Chondrocyte (in vitro differentiated cells): Measurements from ENCODE around the gene TTYH3. TPM values are rescaled to one million over a fixed set of nuclear protein-coding genes. Genes with fewer than 3 reads are reported as not detected.

ENCODE experiments used
- DNase-seq: peaks from one replicate; pipeline ENCODE4 v3.0.0; 2021; ENCODE audit warnings: mixed read lengths, low spot score
- H3K27ac Mint-ChIP-seq: one replicate; pipeline ENCODE4 v1.8.0; 2021; ENCODE audit warnings: mild to moderate bottlenecking, moderate library complexity, mixed read lengths; ENCODE audit not compliant: unreplicated experiment
- H3K27me3 Mint-ChIP-seq: 2 replicates; pipeline ENCODE4 v1.8.0; 2021; ENCODE audit warnings: low read depth, mixed read lengths
- H3K36me3 Mint-ChIP-seq: 2 replicates; pipeline ENCODE4 v1.8.0; 2021; ENCODE audit warnings: low read depth, mixed read lengths
- H3K4me1 Mint-ChIP-seq: 2 replicates; pipeline ENCODE4 v1.8.0; 2021; ENCODE audit warnings: low read depth, mild to moderate bottlenecking, mixed read lengths
- H3K4me3 Mint-ChIP-seq: one replicate; pipeline ENCODE4 v1.8.0; 2021; ENCODE audit warnings: mild to moderate bottlenecking, moderate library complexity, mixed read lengths; ENCODE audit not compliant: unreplicated experiment
- H3K9me3 Mint-ChIP-seq: 2 replicates; pipeline ENCODE4 v1.8.0; 2021; ENCODE audit warnings: low read depth, mixed read lengths
- total RNA-seq: library from RNA; stranded (reverse); gene quantifications from 3 replicates; pipeline ENCODE4 v1.2.1, GENCODE V29; 2021
- TF ChIP-seq, protein P1 (sequence below): fragments of 200-600 bp; sonication (generic); IDR thresholded peaks from 2 replicates; pipeline ENCODE4 v1.5.0; 2021; ENCODE audit warnings: antibody characterized with exemption, mild to moderate bottlenecking, moderate library complexity

Gene TTYH3
- total RNA-seq, 1 donor from 2014 or later, result 196 TPM

GRCh38 chr7:2708547-2709310, 76.9 kb downstream of the TTYH3 start:
- H3K4me1 Mint-ChIP-seq, result peaks cover 7% of the 10 kb centered on the region
- no peaks in the 10 kb centered on the region for H3K27me3 Mint-ChIP-seq
- no peaks in the 10 kb centered on the region for H3K9me3 Mint-ChIP-seq
- TF ChIP-seq, protein P1, sequence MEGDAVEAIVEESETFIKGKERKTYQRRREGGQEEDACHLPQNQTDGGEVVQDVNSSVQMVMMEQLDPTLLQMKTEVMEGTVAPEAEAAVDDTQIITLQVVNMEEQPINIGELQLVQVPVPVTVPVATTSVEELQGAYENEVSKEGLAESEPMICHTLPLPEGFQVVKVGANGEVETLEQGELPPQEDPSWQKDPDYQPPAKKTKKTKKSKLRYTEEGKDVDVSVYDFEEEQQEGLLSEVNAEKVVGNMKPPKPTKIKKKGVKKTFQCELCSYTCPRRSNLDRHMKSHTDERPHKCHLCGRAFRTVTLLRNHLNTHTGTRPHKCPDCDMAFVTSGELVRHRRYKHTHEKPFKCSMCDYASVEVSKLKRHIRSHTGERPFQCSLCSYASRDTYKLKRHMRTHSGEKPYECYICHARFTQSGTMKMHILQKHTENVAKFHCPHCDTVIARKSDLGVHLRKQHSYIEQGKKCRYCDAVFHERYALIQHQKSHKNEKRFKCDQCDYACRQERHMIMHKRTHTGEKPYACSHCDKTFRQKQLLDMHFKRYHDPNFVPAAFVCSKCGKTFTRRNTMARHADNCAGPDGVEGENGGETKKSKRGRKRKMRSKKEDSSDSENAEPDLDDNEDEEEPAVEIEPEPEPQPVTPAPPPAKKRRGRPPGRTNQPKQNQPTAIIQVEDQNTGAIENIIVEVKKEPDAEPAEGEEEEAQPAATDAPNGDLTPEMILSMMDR, result no peak
- H3K36me3 Mint-ChIP-seq, result peaks cover 12% of the 10 kb centered on the region
- no peak overlapping the region for H3K27ac Mint-ChIP-seq
- DNase-seq, result no peak
- no peak overlapping the region for H3K4me3 Mint-ChIP-seq

DNA sequence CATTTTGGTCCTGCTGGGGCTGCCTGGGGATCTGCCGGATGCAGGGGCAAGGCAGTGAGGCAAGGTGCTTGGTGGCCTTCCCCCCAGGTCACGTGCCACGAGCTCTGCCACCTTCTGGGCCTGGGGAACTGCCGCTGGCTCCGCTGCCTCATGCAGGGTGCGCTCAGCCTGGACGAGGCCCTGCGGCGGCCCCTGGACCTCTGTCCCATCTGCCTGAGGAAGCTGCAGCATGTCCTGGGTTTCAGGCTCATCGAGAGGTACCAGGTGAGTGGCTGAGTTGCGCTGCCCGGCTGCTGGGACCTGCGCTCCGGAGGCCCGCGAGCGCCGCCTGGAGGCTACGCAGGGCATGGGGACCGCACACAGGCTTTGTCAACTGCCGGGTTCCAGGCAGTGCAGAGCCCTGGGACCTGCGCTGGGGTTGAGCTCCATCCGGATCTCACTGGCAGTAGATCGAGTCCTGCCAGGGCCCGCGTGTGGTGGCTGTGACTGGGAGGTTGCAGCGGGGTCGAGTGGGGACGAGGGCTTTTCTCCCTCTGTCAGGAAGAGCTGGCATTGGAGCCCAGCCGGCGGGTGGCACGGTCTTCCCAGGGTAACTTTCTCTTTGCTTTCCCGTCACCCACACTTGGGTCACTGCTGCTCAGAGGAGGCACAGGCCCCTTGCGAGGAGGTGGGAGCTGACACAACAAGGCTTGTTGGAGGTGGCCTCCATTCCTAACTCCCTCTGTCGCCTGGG, 77.9 kb downstream of the TTYH3 start:
- Mint-ChIP-seq H3K36me3 (peaks cover 18% of the 10 kb centered on the region), H3K4me1 (peaks cover 16% of the 10 kb centered on the region), H3K4me3 (no peak overlapping the region), H3K27me3 (no peaks in the 10 kb centered on the region), H3K9me3 (peaks cover under 1% of the 10 kb centered on the region), H3K27ac (no peak overlapping the region)
- TF ChIP-seq, protein P1, result peak; percentile 83
- DNase-seq, result no peak

DNA sequence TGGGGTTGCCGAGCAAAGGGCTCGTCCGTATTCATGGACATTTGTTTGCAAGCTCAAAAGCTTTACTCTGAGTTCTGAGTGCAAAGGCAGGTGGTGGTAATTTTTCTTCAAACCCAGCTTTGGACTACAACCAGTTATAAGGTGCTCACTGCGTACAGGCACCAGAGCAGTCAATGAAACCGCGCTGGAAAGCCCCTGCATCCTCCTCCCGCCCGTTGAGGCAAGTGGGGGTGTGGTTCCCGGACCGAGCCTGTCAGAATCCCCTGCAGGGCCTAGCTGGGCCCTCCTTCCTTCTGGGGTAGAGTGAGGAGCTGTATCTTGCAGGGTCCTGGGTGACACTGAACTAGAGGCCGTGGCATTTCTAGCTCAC, 78.5 kb downstream of the TTYH3 start:
- Mint-ChIP-seq H3K36me3 (peaks cover 23% of the 10 kb centered on the region), H3K4me1 (peaks cover 22% of the 10 kb centered on the region), H3K4me3 (no peak overlapping the region), H3K27me3 (no peaks in the 10 kb centered on the region), H3K9me3 (peaks cover 3% of the 10 kb centered on the region), H3K27ac (no peak overlapping the region)
- no peak for DNase-seq
- TF ChIP-seq, protein P1, result no peak

- H3K4me1 Mint-ChIP-seq, result peaks cover 29% of the 10 kb centered on the region
Observed at GRCh38 chr7:2710901-2711551, 79.2 kb downstream of the TTYH3 start.

More at GRCh38 chr7:2710901-2711551, 79.2 kb downstream of the TTYH3 start:
- Mint-ChIP-seq H3K9me3 (peaks cover 3% of the 10 kb centered on the region), H3K4me3 (no peak overlapping the region), H3K36me3 (peaks cover 27% of the 10 kb centered on the region), H3K27ac (no peak overlapping the region), H3K27me3 (no peaks in the 10 kb centered on the region)
- TF ChIP-seq, protein P1, result no peak
- DNase-seq, result no peak
